HG03025 (cell line): ENCODE results near the gene PROSER2.
"Not testable (repeated sequence)": the region's sequence is repeated elsewhere in the genome, so short reads cannot be mapped to it uniquely, and the experiment has no call there.

ENCODE experiments used
- ATAC-seq: cut with Tn5 transposase; IDR thresholded peaks from one replicate; pipeline ENCODE4 v1.9.1; 2021; ENCODE audit warnings: mild to moderate bottlenecking, moderate library complexity; ENCODE audit not compliant: unreplicated experiment, low FRiP score

PROSER2 gene

GRCh38 chr10:11881477-11882417 is 58.6 kb downstream of the PROSER2 start:
- ATAC-seq: no peak

- no peak for ATAC-seq
Measured at GRCh38 chr10:11882646-11883375, 59.7 kb downstream of the PROSER2 start.

GRCh38 chr10:11884706-11885423 is 61.7 kb downstream of the PROSER2 start:
- ATAC-seq: no peak

GRCh38 chr10:11885437-11886137 is 62.4 kb downstream of the PROSER2 start:
- no peak for ATAC-seq

GRCh38 chr10:11886138-11886474 is 63.0 kb downstream of the PROSER2 start:
- no peak for ATAC-seq

GRCh38 chr10:11886851-11887250 is 63.7 kb downstream of the PROSER2 start:
- no peak for ATAC-seq

GRCh38 chr10:11887381-11888227 is 64.4 kb downstream of the PROSER2 start:
- ATAC-seq: no peak

- not testable (repeated sequence) for ATAC-seq
Measured at GRCh38 chr10:11889263-11889662, 66.1 kb downstream of the PROSER2 start.

GRCh38 chr10:11891776-11892486 is 68.8 kb downstream of the PROSER2 start:
- no peak for ATAC-seq

GRCh38 chr10:11893749-11894278 is 70.7 kb downstream of the PROSER2 start:
- ATAC-seq: no peak

GRCh38 chr10:11894381-11895107 is 71.4 kb downstream of the PROSER2 start:
- no peak for ATAC-seq

GRCh38 chr10:11895108-11895466 is 71.9 kb downstream of the PROSER2 start:
- no peak for ATAC-seq

- no peak for ATAC-seq
Measured at GRCh38 chr10:11895598-11895997, 72.4 kb downstream of the PROSER2 start.

GRCh38 chr10:11896549-11897200 is 73.5 kb downstream of the PROSER2 start:
- no peak for ATAC-seq

GRCh38 chr10:11898033-11898371 is 74.8 kb downstream of the PROSER2 start:
- no peak for ATAC-seq

GRCh38 chr10:11898372-11899066 is 75.4 kb downstream of the PROSER2 start:
- ATAC-seq: no peak
